A172 (cell line): Measurements from ENCODE around the gene ABCC12. TPM values are rescaled to one million over a fixed set of nuclear protein-coding genes. Genes with fewer than 3 reads are reported as not detected.

Source experiments
- DNase-seq: peaks from one replicate; pipeline ENCODE4 v3.0.0-alpha.2; 2015; ENCODE audit warnings: low spot score
- total RNA-seq: library from RNA; depleted of rRNA; stranded (reverse); fragments of >200 nt; shearing (Covaris generic); gene quantifications from 2 replicates; pipeline ENCODE4 v1.2.3, GENCODE V29; 2014

Gene ABCC12
- total RNA-seq, 1 experiment from 2014 or later, result not detected

- no peak for DNase-seq
These were observed 10.3 kb upstream of the ABCC12 start for GRCh38 chr16:48165961-48166578.

GRCh38 chr16:48164907-48165715 is 9.3 kb upstream of the ABCC12 start:
- peak; percentile 71 for DNase-seq

GRCh38 chr16:48162839-48163410 is 7.1 kb upstream of the ABCC12 start:
- DNase-seq, result no peak

GRCh38 chr16:48161906-48162305 is 6.1 kb upstream of the ABCC12 start:
- no peak for DNase-seq

GRCh38 chr16:48160575-48160974 is 4.8 kb upstream of the ABCC12 start:
- no peak for DNase-seq

GRCh38 chr16:48158296-48158695 is 2.5 kb upstream of the ABCC12 start:
- peak; percentile 93 for DNase-seq

- no peak for DNase-seq
These were observed 2.0 kb upstream of the ABCC12 start for GRCh38 chr16:48157794-48158193.

GRCh38 chr16:48157302-48157701 is 1.5 kb upstream of the ABCC12 start:
- no peak for DNase-seq

GRCh38 chr16:48156790-48157209 is 1.0 kb upstream of the ABCC12 start:
- DNase-seq, result peak; percentile 70

GRCh38 chr16:48153774-48154173 is 2.0 kb downstream of the ABCC12 start:
- no peak for DNase-seq

GRCh38 chr16:48152226-48152625 is 3.6 kb downstream of the ABCC12 start:
- no peak for DNase-seq

GRCh38 chr16:48150707-48151106 is 5.1 kb downstream of the ABCC12 start:
- DNase-seq, result no peak

- DNase-seq, result no peak
These were observed 9.1 kb downstream of the ABCC12 start for GRCh38 chr16:48146710-48147109.

- DNase-seq, result no peak
These were observed 9.7 kb downstream of the ABCC12 start for GRCh38 chr16:48146131-48146530.

GRCh38 chr16:48143812-48144368 is 11.9 kb downstream of the ABCC12 start:
- DNase-seq, result no peak

GRCh38 chr16:48140821-48141220 is 15.0 kb downstream of the ABCC12 start:
- no peak for DNase-seq

- no peak for DNase-seq
These were observed 16.3 kb downstream of the ABCC12 start for GRCh38 chr16:48139517-48139916.

GRCh38 chr16:48138543-48138942 is 17.2 kb downstream of the ABCC12 start:
- DNase-seq, result no peak

GRCh38 chr16:48137822-48138221 is 18.0 kb downstream of the ABCC12 start:
- no peak for DNase-seq

GRCh38 chr16:48136547-48137360 is 19.0 kb downstream of the ABCC12 start:
- DNase-seq, result no peak

GRCh38 chr16:48133455-48134211 is 22.2 kb downstream of the ABCC12 start:
- no peak for DNase-seq
